Measurements from ENCODE around the gene OOSP2. TPM values are rescaled to one million over a fixed set of nuclear protein-coding genes. Genes with fewer than 3 reads are reported as not detected.

The OOSP2 gene
- total RNA-seq, 1 donor from 2014 or later = not detected

DNA sequence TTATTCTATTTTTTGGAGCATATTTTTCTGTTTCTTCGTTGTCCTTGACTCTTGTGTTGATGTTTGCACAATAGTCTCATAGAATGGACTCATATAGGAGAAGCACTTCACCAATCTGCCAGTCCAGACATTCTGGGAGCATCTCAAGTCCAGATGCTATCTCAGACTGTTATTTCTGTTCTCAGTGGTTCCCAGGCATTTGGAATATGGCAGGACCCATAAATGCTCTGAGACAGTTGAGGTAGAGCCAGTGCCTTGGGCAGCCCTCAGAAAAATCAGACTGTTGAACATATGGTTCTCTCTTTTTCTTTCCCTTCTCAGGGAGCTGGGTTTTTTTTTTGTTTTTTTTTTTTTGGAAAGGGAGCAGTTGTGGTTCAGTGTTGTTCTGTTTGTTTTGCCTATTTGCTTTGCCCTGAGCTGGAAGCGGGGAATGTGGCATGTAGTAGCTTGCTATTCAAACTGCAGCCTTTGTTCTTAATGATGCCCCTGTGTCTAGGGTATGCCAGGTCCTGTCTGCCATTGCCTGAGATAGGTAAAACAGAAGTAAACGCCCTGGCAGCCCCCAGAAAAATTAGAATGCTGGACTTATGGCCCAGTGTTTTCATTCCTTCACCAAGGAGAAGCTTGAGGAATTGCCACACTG lies 44.5 kb downstream of the OOSP2 start:
- Histone ChIP-seq H3K4me1 (no peaks in the 10 kb centered on the region), H3K27ac (replicated peaks) (no peak overlapping the region), H3K9me3 (replicated peaks) (no peaks in the 10 kb centered on the region), H3K27me3 (ENCODE audit: low read depth) (no peaks in the 10 kb centered on the region), H3K4me3 (no peak overlapping the region), H3K36me3 (no peaks in the 10 kb centered on the region)
- TF ChIP-seq, protein P1, sequence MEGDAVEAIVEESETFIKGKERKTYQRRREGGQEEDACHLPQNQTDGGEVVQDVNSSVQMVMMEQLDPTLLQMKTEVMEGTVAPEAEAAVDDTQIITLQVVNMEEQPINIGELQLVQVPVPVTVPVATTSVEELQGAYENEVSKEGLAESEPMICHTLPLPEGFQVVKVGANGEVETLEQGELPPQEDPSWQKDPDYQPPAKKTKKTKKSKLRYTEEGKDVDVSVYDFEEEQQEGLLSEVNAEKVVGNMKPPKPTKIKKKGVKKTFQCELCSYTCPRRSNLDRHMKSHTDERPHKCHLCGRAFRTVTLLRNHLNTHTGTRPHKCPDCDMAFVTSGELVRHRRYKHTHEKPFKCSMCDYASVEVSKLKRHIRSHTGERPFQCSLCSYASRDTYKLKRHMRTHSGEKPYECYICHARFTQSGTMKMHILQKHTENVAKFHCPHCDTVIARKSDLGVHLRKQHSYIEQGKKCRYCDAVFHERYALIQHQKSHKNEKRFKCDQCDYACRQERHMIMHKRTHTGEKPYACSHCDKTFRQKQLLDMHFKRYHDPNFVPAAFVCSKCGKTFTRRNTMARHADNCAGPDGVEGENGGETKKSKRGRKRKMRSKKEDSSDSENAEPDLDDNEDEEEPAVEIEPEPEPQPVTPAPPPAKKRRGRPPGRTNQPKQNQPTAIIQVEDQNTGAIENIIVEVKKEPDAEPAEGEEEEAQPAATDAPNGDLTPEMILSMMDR (IDR thresholded peaks at IDR 0.05; ENCODE audit: borderline replicate concordance) = no peak
- no peak for DNase-seq
- intact Hi-C loops (cut with micrococcal nuclease) = no loop called here

DNA sequence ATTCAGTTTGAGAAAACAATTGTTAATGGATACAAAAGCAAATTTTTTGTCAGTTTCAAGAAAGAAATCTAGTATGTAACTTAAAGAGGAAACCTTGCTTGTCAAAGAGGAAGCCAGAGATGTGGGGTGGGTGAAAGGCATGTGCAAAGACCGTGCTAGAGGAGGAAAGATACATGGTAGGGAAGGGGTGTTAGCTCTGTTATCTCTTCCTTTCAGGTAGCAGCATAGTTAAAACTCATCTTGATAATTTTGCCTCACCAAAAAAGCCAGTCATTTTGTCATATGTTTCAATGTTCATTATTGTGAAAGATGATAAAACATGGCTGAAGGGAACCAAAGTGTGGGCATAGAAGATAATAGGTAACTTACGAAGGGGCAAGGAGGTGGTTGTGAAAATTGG lies 45.7 kb downstream of the OOSP2 start:
- TF ChIP-seq, protein P1 (IDR thresholded peaks at IDR 0.05; ENCODE audit: borderline replicate concordance) = no peak
- H3K27ac ChIP-seq (replicated peaks) = no peak overlapping the region
- H3K27me3 ChIP-seq (ENCODE audit: low read depth) = no peaks in the 10 kb centered on the region
- H3K36me3 ChIP-seq = no peaks in the 10 kb centered on the region
- intact Hi-C loops (cut with micrococcal nuclease) = no loop called here
- DNase-seq = no peak
- H3K9me3 ChIP-seq (replicated peaks) = no peaks in the 10 kb centered on the region
- H3K4me1 ChIP-seq = no peaks in the 10 kb centered on the region
- H3K4me3 ChIP-seq = no peak overlapping the region

DNA sequence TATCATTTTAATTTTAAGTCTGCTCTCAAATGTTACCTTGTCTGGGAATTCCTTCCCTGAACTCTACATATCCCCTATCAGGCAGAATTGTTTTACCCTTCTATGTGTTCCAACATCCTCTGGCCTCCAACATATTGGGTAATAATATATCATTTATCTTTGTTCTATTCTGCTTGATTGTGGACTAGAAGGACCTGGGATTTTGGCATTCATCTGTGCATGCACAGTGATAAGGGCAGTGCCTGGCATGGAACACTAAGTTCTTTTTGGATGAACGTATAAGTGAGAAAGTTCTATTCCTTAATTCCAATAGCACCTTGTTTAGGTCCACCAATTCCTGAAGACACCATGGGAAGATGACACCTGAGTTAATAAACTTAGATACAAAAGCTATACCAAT lies 47.0 kb downstream of the OOSP2 start:
- Histone ChIP-seq H3K27ac (replicated peaks) (no peak overlapping the region), H3K4me1 (no peaks in the 10 kb centered on the region), H3K4me3 (no peak overlapping the region), H3K9me3 (replicated peaks) (no peaks in the 10 kb centered on the region), H3K27me3 (ENCODE audit: low read depth) (no peaks in the 10 kb centered on the region), H3K36me3 (no peaks in the 10 kb centered on the region)
- TF ChIP-seq, protein P1 (IDR thresholded peaks at IDR 0.05; ENCODE audit: borderline replicate concordance) = no peak
- no peak for DNase-seq
- intact Hi-C loops (cut with micrococcal nuclease) = no loop called here

DNA sequence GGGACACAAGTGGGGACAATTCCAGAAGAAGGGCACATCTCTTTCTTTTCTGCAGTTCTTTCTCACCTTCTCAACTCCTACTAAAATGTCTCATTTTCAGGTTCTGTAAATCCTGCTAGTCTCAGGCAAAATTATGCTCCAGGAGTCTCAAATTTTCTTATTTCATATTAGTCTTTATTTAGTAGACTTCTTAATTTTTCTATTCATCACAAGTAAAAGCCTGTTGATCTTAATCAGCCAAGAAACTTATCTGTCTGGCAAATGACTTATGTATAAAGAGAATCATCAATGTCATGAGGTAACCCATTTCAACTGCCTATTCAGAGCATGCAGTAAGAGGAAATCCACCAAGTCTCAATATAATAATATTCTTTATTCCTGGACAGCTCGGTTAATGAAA lies 48.2 kb downstream of the OOSP2 start, which contains the start of gene MS4A2:
Gene MS4A2, plus strand, starts transcription at position 301 of the 400 bp plus-strand sequence. CDS start 102 bp downstream, outside the sequence.
- intact Hi-C loops (cut with micrococcal nuclease) = no loop called here
- no peak within 1 kb of the TSS for H3K27ac ChIP-seq (replicated peaks)
- no peak for DNase-seq
- H3K9me3 ChIP-seq (replicated peaks) = no peaks in the 10 kb centered on the region
- H3K36me3 ChIP-seq = no peaks in the 10 kb centered on the region
- H3K27me3 ChIP-seq (ENCODE audit: low read depth) = no peaks in the 10 kb centered on the region
- TF ChIP-seq, protein P1 (IDR thresholded peaks at IDR 0.05; ENCODE audit: borderline replicate concordance) = no peak
- no peak within 1 kb of the TSS for H3K4me3 ChIP-seq
- no peaks in the 10 kb centered on the region for H3K4me1 ChIP-seq

DNA sequence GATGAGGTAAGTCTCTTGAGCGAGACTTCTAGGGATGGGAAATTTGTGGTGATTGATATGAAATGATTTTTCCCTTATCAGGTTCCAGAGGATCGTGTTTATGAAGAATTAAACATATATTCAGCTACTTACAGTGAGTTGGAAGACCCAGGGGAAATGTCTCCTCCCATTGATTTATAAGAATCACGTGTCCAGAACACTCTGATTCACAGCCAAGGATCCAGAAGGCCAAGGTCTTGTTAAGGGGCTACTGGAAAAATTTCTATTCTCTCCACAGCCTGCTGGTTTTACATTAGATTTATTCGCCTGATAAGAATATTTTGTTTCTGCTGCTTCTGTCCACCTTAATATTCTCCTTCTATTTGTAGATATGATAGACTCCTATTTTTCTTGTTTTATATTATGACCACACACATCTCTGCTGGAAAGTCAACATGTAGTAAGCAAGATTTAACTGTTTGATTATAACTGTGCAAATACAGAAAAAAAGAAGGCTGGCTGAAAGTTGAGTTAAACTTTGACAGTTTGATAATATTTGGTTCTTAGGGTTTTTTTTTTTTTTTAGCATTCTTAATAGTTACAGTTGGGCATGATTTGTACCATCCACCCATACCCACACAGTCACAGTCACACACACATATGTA lies 55.4 kb downstream of the OOSP2 start:
- Histone ChIP-seq H3K27ac (replicated peaks) (no peak overlapping the region), H3K36me3 (no peaks in the 10 kb centered on the region), H3K4me1 (no peaks in the 10 kb centered on the region), H3K9me3 (replicated peaks) (no peaks in the 10 kb centered on the region), H3K27me3 (ENCODE audit: low read depth) (no peaks in the 10 kb centered on the region), H3K4me3 (no peak overlapping the region)
- DNase-seq = no peak
- TF ChIP-seq, protein P1 (IDR thresholded peaks at IDR 0.05; ENCODE audit: borderline replicate concordance) = no peak
- intact Hi-C loops (cut with micrococcal nuclease) = no loop called here
